Sigmoid colon (tissue), 4 donors: Measurements from ENCODE around the gene FANK1.

Source experiments
- EP300 ChIP-seq, 4 donors: sonication (generic); formaldehyde crosslinking; IDR thresholded peaks; one replicate each; pipeline ENCODE4 v1.6.1; 2017; ENCODE audit warnings: antibody characterized with exemption in 4 of 4
- POLR2AphosphoS5 ChIP-seq, 4 donors: sonication (generic); formaldehyde crosslinking; IDR thresholded peaks; one replicate each; pipeline ENCODE4 v1.6.1; 2017; ENCODE audit warnings: antibody characterized with exemption in 4 of 4
- TF ChIP-seq, protein P1 (sequence below), 4 experiments: fragments of 450-650 bp in 3 of 4; fragments of 200-600 bp in 1 of 4; IDR thresholded peaks; one replicate each; pipeline ENCODE4 v1.5.1; 2016 to 2019; ENCODE audit warnings: antibody characterized with exemption in 4 of 4, mild to moderate bottlenecking in 3 of 4, moderate library complexity in 2 of 4

DNA sequence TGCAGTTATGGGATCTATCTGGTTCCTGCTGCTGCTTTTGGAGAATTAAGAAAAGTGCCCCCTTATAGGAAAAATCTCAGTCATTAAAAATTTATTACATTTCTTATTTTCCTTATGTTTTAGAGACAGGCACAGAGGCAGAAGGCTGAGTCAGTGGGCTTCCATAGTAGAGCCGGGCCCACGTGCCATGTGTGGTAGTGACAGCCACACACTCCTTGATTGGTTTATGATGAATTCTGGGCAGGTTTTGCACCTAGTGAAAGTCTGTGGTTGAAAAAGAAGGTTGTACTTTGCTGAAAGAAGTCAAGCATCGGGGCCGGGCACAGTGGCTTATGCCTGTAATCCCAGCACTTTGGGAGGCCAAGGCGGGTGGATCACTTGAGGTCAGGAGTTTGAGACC is 109.9 kb downstream of the FANK1 start:
- TF ChIP-seq, protein P1, sequence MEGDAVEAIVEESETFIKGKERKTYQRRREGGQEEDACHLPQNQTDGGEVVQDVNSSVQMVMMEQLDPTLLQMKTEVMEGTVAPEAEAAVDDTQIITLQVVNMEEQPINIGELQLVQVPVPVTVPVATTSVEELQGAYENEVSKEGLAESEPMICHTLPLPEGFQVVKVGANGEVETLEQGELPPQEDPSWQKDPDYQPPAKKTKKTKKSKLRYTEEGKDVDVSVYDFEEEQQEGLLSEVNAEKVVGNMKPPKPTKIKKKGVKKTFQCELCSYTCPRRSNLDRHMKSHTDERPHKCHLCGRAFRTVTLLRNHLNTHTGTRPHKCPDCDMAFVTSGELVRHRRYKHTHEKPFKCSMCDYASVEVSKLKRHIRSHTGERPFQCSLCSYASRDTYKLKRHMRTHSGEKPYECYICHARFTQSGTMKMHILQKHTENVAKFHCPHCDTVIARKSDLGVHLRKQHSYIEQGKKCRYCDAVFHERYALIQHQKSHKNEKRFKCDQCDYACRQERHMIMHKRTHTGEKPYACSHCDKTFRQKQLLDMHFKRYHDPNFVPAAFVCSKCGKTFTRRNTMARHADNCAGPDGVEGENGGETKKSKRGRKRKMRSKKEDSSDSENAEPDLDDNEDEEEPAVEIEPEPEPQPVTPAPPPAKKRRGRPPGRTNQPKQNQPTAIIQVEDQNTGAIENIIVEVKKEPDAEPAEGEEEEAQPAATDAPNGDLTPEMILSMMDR (IDR thresholded peaks at IDR 0.05): no peak
- TF ChIP-seq POLR2AphosphoS5 (IDR thresholded peaks at IDR 0.05) (no peak), EP300 (IDR thresholded peaks at IDR 0.05) (no peak)
